HepG2 (cell line): Measurements from ENCODE around the gene TASP1. TPM values are rescaled to one million over a fixed set of nuclear protein-coding genes. Genes with fewer than 3 reads are reported as not detected.

Source experiments
- AGO1 ChIP-seq: fragments of 200-400 bp; formaldehyde crosslinking; IDR thresholded peaks from 2 replicates; pipeline ENCODE4 v1.6.1; 2017; ENCODE audit warnings: mild to moderate bottlenecking, low read depth, low read length, moderate library complexity; ENCODE audit not compliant: poor library complexity, severe bottlenecking
- ARID5B ChIP-seq: IDR thresholded peaks from 2 replicates; pipeline ENCODE4 v1.4.0; 2020; ENCODE audit warnings: mild to moderate bottlenecking, missing genetic modification reagents
- ARNT2 ChIP-seq: sonication (generic); formaldehyde crosslinking; IDR thresholded peaks from 2 replicates; pipeline ENCODE4 v1.8.0; 2022; ENCODE audit warnings: mild to moderate bottlenecking, low read depth, missing genetic modification reagents, moderate library complexity
- BRF2 ChIP-seq: sonication (generic); formaldehyde crosslinking; IDR thresholded peaks from 2 replicates; pipeline ENCODE4 v1.8.1; 2022; ENCODE audit warnings: mild to moderate bottlenecking, missing genetic modification reagents
- CHD4 ChIP-seq: fragments of 200-600 bp; sonication (generic); IDR thresholded peaks from 2 replicates; pipeline ENCODE4 v1.7.0; 2017; ENCODE audit warnings: mild to moderate bottlenecking, low read length, borderline replicate concordance
- FOSL2 ChIP-seq: sonication (generic); formaldehyde crosslinking; IDR thresholded peaks from 2 replicates; pipeline ENCODE4 v1.4.0; 2020; ENCODE audit warnings: missing genetic modification reagents
- RCOR2 ChIP-seq: IDR thresholded peaks from 2 replicates; pipeline ENCODE4 v1.6.1; 2016; ENCODE audit warnings: missing biosample characterization, missing genetic modification reagents
- U2AF1 ChIP-seq: fragments of 200-400 bp; formaldehyde crosslinking; optimal IDR thresholded peaks from 2 replicates; pipeline ENCODE3; 2017; ENCODE audit warnings: mild to moderate bottlenecking, low read depth, low read length
- ZNF138 ChIP-seq: sonication (generic); formaldehyde crosslinking; IDR thresholded peaks from 2 replicates; pipeline ENCODE4 v1.5.0; 2020; ENCODE audit warnings: mild to moderate bottlenecking, low read depth, missing genetic modification reagents
- ZNF607 ChIP-seq: sonication (generic); formaldehyde crosslinking; IDR thresholded peaks from 2 replicates; pipeline ENCODE4 v1.5.1; 2020; ENCODE audit warnings: missing genetic modification reagents, mild to moderate bottlenecking, borderline replicate concordance
- ZNF766 ChIP-seq: sonication (generic); formaldehyde crosslinking; IDR thresholded peaks from 2 replicates; pipeline ENCODE4 v1.5.0; 2020; ENCODE audit warnings: missing genetic modification reagents, borderline replicate concordance
- polyA plus RNA-seq, 8 experiments: library from polyadenylated mRNA; depleted of rRNA in 3 of 8; stranded (reverse) in 7 of 8; unstranded in 1 of 8; fragments of >200 nt; fragmentation: Illumina TruSeq in 4 of 8; extraction: Trizol in 4 of 8; gene quantifications; 2 replicates each; pipeline versions ENCODE4 v1.2.1 to v1.2.3, GENCODE V29; 2011 to 2016; ENCODE audit warnings: low read depth in 4 of 8, missing spikeins in 1 of 8, mixed read lengths in 1 of 8; ENCODE audit not compliant: insufficient read depth in 1 of 8
- total RNA-seq, 5 experiments: library from RNA; depleted of rRNA; stranded (reverse); fragments of >200 nt; fragmentation: Illumina TruSeq; extraction: Trizol; gene quantifications; 2 replicates each; pipeline ENCODE4 v1.2.3, GENCODE V29; 2016; ENCODE audit warnings: low read depth in 1 of 5
- TF ChIP-seq, protein P1 (sequence below): sonication (generic); formaldehyde crosslinking; IDR thresholded peaks from 2 replicates; pipeline ENCODE4 v1.4.0; 2020; ENCODE audit warnings: mild to moderate bottlenecking, low read depth, missing genetic modification reagents
- TF ChIP-seq, protein P2 (sequence below), 2 experiments: sonication (generic) in 1 of 2; formaldehyde crosslinking in 1 of 2; IDR thresholded peaks; 2 replicates each; pipeline versions ENCODE4 v1.6.1 to v1.9.0; 2014 to 2022; ENCODE audit warnings: antibody characterized with exemption in 1 of 2, borderline replicate concordance in 1 of 2, inconsistent platforms in 1 of 2, low read depth in 1 of 2, missing genetic modification reagents in 1 of 2

Gene TASP1
- total and polyA plus RNA-seq, 2 of the 13 experiments (the other 11 are each of a cell fraction or from before 2014, with no cell fraction given): 10.0 to 25.2 TPM

GRCh38 chr20:13525225-13525940, 113.3 kb downstream of the TASP1 start (continued):
- 0 out of 2 replicates have a peak, but pooled peaks have one; percentile 5 for TF ChIP-seq ARID5B (CRISPR knock-in tag)
- no peak for TF ChIP-seq ARNT2 (CRISPR knock-in tag)
- no peak for TF ChIP-seq AGO1
- no peak for TF ChIP-seq ZNF766 (CRISPR knock-in tag)
- TF ChIP-seq, protein P1, sequence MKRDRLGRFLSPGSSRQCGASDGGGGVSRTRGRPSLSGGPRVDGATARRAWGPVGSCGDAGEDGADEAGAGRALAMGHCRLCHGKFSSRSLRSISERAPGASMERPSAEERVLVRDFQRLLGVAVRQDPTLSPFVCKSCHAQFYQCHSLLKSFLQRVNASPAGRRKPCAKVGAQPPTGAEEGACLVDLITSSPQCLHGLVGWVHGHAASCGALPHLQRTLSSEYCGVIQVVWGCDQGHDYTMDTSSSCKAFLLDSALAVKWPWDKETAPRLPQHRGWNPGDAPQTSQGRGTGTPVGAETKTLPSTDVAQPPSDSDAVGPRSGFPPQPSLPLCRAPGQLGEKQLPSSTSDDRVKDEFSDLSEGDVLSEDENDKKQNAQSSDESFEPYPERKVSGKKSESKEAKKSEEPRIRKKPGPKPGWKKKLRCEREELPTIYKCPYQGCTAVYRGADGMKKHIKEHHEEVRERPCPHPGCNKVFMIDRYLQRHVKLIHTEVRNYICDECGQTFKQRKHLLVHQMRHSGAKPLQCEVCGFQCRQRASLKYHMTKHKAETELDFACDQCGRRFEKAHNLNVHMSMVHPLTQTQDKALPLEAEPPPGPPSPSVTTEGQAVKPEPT (CRISPR knock-in tag): no peak
- no peak for TF ChIP-seq BRF2 (CRISPR knock-in tag)
- 0 out of 2 replicates have a peak, but pooled peaks have one; percentile 39 for TF ChIP-seq RCOR2 (CRISPR knock-in tag)
- no peak for TF ChIP-seq U2AF1
- TF ChIP-seq ZNF138 (CRISPR knock-in tag): no peak
- TF ChIP-seq, protein P2, sequence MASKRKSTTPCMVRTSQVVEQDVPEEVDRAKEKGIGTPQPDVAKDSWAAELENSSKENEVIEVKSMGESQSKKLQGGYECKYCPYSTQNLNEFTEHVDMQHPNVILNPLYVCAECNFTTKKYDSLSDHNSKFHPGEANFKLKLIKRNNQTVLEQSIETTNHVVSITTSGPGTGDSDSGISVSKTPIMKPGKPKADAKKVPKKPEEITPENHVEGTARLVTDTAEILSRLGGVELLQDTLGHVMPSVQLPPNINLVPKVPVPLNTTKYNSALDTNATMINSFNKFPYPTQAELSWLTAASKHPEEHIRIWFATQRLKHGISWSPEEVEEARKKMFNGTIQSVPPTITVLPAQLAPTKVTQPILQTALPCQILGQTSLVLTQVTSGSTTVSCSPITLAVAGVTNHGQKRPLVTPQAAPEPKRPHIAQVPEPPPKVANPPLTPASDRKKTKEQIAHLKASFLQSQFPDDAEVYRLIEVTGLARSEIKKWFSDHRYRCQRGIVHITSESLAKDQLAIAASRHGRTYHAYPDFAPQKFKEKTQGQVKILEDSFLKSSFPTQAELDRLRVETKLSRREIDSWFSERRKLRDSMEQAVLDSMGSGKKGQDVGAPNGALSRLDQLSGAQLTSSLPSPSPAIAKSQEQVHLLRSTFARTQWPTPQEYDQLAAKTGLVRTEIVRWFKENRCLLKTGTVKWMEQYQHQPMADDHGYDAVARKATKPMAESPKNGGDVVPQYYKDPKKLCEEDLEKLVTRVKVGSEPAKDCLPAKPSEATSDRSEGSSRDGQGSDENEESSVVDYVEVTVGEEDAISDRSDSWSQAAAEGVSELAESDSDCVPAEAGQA (IDR thresholded peaks at IDR 0.05; ENCODE audit: low read depth): no peak
- TF ChIP-seq, protein P2 (CRISPR knock-in tag; IDR thresholded peaks at IDR 0.05; ENCODE audit: borderline replicate concordance): no peak
- no peak for TF ChIP-seq ZNF607
- no peak for TF ChIP-seq CHD4
- peak; percentile 54 for TF ChIP-seq FOSL2
